Jurkat, Clone E6-1 (cell line): ENCODE results near the gene DCLK2.

Experiments
- DNase-seq: peaks from one replicate; pipeline ENCODE4 v3.0.0-alpha.2; 2011; ENCODE audit warnings: low read depth, low spot score
- H3K4me3 ChIP-seq: 2 replicates; pipeline ENCODE4 v1.5.1; 2011; ENCODE audit warnings: mild to moderate bottlenecking, low read length, control low read depth, moderate library complexity

Gene DCLK2

DNA sequence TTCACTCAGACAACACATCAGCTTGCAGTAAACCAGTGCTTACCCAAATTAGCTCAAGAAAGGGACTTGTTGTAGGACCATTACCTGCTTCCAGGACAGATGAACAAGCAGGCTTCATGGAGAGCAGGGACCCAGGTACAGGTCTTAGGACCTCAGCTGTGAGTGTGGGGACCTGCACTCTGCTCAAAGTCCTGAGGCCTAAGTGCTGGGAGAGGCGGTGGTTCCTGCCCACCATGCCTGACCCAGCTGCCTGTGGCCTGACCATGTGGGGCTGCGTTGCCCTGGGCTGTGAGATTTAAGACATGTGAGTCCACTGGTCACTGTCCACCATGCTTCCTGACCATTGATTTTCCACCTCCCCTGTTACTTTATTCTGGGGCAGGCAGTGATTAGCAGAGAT lies 140.2 kb downstream of the DCLK2 start:
- H3K4me3 ChIP-seq = no peak overlapping the region
- DNase-seq = no peak

DNA sequence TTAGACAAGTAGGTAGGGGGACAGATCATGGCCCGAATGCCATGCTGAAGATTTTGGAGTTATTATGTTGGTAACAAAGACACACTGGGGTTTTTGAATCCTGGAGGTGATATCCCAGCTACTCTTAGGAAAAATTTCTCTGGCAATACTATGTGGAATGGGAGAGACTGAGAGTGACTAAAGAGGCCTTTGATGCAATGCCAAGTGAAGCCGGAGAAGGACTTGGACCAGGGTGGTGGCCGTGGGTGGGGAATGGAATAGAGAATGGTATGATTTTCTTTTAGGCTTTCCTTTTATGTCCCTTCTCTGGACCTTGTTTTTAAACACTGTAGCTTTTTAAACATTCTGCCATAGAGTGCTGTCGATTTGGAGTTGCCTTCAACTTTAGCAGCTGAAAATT lies 141.6 kb downstream of the DCLK2 start:
- H3K4me3 ChIP-seq = no peak overlapping the region
- DNase-seq = no peak

GRCh38 chr4:150224896-150225591 lies 146.8 kb downstream of the DCLK2 start:
- no peak for DNase-seq
- no peak overlapping the region for H3K4me3 ChIP-seq

DNA sequence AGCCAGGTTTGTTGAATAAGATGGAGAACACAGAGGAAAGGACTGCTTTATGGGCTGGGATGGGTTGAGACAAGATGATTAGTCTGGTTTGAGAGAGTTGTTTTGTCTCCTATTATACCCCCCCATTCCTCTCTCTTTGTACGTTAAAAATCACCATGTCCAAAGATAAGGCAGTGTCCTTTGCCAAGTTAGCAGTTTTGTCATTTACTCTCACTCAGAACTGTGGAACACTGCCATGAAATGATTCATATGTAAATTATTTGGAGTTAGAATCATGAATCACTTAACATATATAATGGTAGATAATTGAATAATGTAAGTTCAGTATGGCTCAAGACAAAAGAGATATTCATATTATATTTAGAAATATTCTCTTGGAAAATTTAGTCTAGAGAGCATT lies 151.3 kb downstream of the DCLK2 start:
- DNase-seq = no peak
- no peak overlapping the region for H3K4me3 ChIP-seq

DNA sequence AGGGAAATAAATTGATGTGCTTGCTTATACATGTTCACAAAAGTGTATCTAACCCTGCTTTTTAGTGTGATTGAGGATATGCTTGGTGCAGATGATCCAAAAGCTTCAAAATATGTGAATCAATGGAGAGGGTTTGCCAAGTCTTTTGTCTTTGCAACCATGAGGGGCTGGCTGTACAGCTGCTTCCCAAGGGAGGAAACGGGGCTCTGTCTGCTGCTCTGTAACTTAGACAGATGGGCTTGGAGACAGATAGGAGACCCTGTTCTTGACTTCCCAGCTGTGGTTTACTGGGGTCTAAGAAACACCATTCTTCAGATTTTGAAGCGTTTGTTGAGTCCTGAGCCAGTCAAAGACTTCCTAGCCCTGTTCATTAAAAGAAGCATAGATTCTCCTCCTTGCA lies 152.3 kb downstream of the DCLK2 start:
- DNase-seq = no peak
- no peak overlapping the region for H3K4me3 ChIP-seq

- no peak for DNase-seq
- H3K4me3 ChIP-seq = no peak overlapping the region
Observed at GRCh38 chr4:150231107-150231770, 153.0 kb downstream of the DCLK2 start.

GRCh38 chr4:150232029-150232428 lies 153.8 kb downstream of the DCLK2 start:
- DNase-seq = no peak
- H3K4me3 ChIP-seq = no peak overlapping the region

GRCh38 chr4:150234246-150234645 lies 156.0 kb downstream of the DCLK2 start:
- no peak for DNase-seq
- no peak overlapping the region for H3K4me3 ChIP-seq

DNA sequence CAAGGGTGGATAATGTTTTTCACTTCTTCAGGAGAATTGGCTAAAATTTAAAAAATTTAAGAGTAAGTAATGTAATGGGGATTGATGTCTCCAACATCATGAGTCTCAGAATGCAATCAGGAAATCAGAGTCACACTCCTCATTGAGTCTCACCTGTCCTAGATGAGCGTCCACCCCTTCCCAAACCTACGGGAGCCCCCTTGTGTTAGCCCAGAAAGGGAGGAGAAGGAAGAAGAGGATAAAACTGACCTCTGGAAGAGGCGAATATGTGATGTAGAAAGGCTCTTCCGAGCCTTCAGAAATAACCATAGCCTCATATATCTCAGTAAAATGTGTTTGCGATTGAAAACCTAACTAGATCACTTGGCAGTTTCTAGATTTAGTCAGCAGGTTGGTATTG lies 157.1 kb downstream of the DCLK2 start:
- H3K4me3 ChIP-seq = no peak overlapping the region
- DNase-seq = no peak

GRCh38 chr4:150235808-150236271 lies 157.6 kb downstream of the DCLK2 start:
- no peak overlapping the region for H3K4me3 ChIP-seq
- no peak for DNase-seq

GRCh38 chr4:150236626-150237025 lies 158.4 kb downstream of the DCLK2 start:
- no peak overlapping the region for H3K4me3 ChIP-seq
- no peak for DNase-seq

- no peak overlapping the region for H3K4me3 ChIP-seq
- DNase-seq = no peak
Observed at GRCh38 chr4:150237110-150237872, 159.0 kb downstream of the DCLK2 start.

DNA sequence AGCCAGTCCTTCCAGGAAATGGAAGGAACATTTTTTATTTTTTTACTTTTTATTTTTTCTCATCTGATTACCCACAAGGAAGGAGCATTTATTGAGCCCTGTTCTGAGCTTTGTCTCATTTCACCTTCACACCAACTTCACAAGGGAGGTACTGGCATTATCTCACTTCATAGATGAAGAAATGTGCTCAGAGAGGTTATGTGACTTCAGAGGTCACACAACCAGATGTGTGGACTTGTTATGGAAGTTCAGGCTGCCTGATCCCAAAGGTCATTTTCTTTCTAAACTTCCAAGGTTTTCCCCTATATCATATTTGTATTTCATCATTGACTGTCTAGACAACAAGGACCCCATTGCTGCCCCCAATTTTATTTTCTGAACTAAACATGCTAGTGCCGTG lies 160.3 kb downstream of the DCLK2 start:
- no peak for DNase-seq
- H3K4me3 ChIP-seq = no peak overlapping the region

DNA sequence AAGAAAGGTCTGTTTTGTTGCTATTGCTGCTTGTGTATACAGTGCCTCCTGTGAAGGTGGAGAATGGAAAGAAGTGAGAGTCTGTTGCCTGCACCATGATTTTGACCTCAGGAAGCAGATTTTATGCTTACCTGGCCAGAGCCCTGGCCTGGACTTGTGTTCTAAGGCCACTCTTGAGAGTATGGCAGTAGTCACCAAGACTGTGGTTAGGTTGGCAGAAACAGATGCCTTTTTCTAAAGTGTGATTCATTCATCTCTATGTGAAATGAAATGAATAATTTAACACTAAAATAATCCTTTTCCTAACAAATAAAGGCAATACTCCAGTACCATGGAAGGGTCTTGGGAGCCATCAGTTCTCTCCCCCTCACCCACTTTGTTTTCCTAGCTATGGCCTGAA lies 161.8 kb downstream of the DCLK2 start:
- no peak overlapping the region for H3K4me3 ChIP-seq
- DNase-seq = no peak

DNA sequence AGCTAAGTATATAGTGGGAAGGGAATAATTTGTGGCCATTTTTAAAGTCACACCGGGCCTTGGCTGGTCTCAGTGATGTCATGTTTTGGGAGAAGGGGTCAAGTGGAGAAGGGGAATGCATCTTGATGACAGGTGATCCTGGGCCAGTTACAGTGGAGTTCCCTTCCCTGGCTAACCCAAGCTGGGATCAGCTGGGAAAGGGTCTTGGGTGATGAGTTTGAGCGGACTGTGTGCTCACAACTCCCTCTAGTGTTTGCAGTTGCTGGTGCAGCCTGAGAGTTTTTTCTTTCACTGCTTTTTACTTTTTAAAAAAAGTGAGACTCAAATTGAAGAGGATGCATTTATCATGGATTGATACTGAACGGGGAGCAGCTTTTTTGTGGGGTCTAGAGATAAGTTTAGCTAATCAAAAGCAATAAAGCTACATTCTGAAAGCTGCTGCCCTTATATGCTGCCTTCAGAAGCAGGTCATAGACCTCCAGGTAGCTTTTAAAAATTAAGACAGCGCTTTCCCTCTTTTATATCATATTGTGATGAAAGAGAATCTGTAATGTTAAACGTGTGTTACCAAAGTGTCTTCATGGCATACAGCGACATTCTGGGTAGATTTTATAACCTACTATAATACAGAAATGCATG lies 164.7 kb downstream of the DCLK2 start:
- no peak for DNase-seq
- H3K4me3 ChIP-seq = no peak overlapping the region

DNA sequence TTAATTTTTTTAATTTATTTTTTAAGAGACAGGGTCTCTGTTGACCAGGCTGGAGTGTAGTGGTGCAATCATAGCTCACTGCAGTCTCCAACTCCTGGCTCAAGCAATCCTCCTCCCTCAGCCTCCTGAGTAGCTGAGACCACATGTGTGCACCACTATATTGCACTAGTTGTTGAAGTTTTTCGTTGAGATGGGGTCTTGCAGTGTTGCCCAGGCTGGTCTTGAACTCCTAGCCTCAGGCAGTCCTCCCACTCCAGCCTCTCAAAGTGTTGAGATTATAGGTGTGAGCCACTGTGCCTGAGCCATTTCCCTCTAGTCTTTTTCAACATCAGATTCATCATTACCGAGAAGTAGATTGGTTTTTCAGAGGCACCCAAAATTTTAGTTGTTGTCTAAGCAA lies 165.7 kb downstream of the DCLK2 start:
- DNase-seq = no peak
- no peak overlapping the region for H3K4me3 ChIP-seq

DNA sequence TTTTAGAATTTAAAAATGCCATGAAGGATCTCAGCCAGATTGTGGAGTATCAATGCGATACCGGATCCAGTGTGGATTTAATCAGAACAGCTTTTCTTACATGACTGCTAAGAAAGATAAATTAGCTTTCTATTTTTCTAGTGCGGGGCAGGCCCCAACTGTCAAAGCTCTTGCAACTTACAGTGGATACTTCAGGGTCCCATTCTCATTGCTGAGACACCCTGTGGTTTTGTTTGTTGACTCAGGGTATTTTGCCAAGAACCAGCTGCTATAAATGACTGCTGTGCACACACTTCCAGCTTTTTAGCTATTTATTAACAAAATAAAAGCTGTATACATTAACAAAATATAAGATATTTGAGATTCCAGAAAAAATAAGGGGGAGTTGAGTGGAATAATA lies 166.4 kb downstream of the DCLK2 start:
- no peak overlapping the region for H3K4me3 ChIP-seq
- DNase-seq = no peak

DNA sequence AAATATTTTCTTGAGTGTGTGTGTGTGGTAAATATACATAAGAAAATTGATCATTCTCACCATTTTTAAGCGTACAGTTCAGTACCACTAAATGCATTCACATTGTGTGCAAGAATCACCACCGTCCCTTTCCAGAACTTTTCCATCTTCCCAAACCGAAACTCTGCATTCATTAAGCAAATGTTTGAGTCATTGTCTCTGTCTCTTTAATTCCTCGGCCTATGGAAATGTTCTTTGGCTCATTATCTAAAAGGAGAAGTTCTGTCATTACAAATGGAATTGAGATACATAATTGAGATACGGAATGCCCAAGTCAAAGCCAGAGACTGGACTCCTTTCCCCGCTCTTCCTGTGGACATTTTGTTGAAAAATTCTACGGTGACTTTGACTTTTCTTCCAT lies 168.9 kb downstream of the DCLK2 start:
- H3K4me3 ChIP-seq = no peak overlapping the region
- no peak for DNase-seq

DNA sequence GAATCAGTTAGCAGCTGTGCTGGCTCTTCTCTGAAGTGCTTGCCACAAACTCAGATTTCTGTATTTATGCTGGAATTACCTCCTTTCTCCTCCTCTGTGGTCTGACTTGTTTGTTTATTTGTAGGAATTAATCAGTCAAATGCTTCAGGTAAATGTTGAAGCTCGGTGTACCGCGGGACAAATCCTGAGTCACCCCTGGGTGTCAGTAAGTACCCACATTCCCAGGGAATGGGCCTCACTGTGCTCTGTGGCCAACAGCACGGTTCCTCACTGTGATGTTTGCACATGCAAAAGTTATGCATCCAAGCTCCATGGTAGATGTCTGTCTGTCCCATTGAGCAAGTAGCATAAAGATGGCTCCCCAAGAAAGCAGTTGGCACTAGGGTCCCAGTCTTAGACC lies 169.9 kb downstream of the DCLK2 start:
- DNase-seq = no peak

More for the DNA sequence above, 169.9 kb downstream of the DCLK2 start:
- H3K4me3 ChIP-seq = no peak overlapping the region
